H1 (cell line): Measurements from ENCODE around the gene TAS1R3. TPM values are rescaled to one million over a fixed set of nuclear protein-coding genes. Genes with fewer than 3 reads are reported as not detected.

Source experiments
- CHD1 ChIP-seq: IDR thresholded peaks from 2 replicates; pipeline ENCODE4 v1.6.1; 2012; ENCODE audit warnings: low read depth, low read length, improper control_type of control experiment
- CHD2 ChIP-seq: IDR thresholded peaks from 2 replicates; pipeline ENCODE4 v1.6.1; 2012; ENCODE audit warnings: low read length, improper control_type of control experiment
- E2F6 ChIP-seq: IDR thresholded peaks from 2 replicates; pipeline ENCODE4 v1.6.1; 2012; ENCODE audit warnings: inconsistent platforms
- GTF2F1 ChIP-seq: IDR thresholded peaks from 2 replicates; pipeline ENCODE4 v1.6.1; 2012; ENCODE audit warnings: low read depth, low read length, improper control_type of control experiment, borderline replicate concordance
- MAFK ChIP-seq: IDR thresholded peaks from 2 replicates; pipeline ENCODE4 v1.6.1; 2012; ENCODE audit warnings: low read depth, mild to moderate bottlenecking, improper control_type of control experiment, low read length
- SP4 ChIP-seq: IDR thresholded peaks from 2 replicates; pipeline ENCODE4 v1.6.1; 2012; ENCODE audit warnings: low read length, inconsistent platforms
- polyA plus RNA-seq, 7 experiments: library from polyadenylated mRNA; depleted of rRNA in 3 of 7; stranded (reverse) in 5 of 7; unstranded in 2 of 7; fragments of >200 nt in 5 of 7; fragments of 200-250 nt in 2 of 7; gene quantifications; 1 replicate in 5 of 7; 2 replicates in 1 of 7; 4 replicates in 1 of 7; pipeline versions ENCODE4 v1.2.1 to v1.2.3, GENCODE V29; 2011 to 2013; ENCODE audit warnings: missing spikeins in 2 of 7, mixed read lengths in 2 of 7
- total RNA-seq: library from RNA; stranded (reverse); fragmentation: NEBNext Ultra II Directional; extraction: Animal tissue kit (Norgen Biotek cat#: 25700); gene quantifications from 2 replicates; pipeline ENCODE4 v1.2.1, GENCODE V29; 2021
- TF ChIP-seq, protein P1 (sequence below): IDR thresholded peaks from 2 replicates; pipeline ENCODE4 v1.6.1; 2011; ENCODE audit warnings: low read depth, mild to moderate bottlenecking, low read length; ENCODE audit not compliant: insufficient read depth

TAS1R3 gene
- total and polyA plus RNA-seq, 2 of the 8 experiments (the other 6 are each of a cell fraction or from before 2014, with no cell fraction given) = 0.03 to 0.19 TPM

- TF ChIP-seq E2F6 (no peak), CHD1 (no peak), SP4 (no peak), CHD2 (no peak), MAFK (no peak), GTF2F1 (no peak)
- TF ChIP-seq, protein P1, sequence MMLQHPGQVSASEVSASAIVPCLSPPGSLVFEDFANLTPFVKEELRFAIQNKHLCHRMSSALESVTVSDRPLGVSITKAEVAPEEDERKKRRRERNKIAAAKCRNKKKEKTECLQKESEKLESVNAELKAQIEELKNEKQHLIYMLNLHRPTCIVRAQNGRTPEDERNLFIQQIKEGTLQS = no peak
- TF ChIP-seq, all 59 proteins: peak for 0
These were observed 11.0 kb downstream of the TAS1R3 start (continued) for GRCh38 chr1:1342061-1342562.
